ENCODE results near the gene IFI27L2. TPM values are rescaled to one million over a fixed set of nuclear protein-coding genes. Genes with fewer than 3 reads are reported as not detected.

The IFI27L2 gene
- total RNA-seq, 1 experiment from 2014 or later, result 4.7 TPM

GRCh38 chr14:94161981-94162380, 32.6 kb upstream of the IFI27L2 start:
- Mint-ChIP-seq H3K4me1 (ENCODE audit: low read depth, unreplicated experiment) (no peaks in the 10 kb centered on the region), H3K4me3 (ENCODE audit: unreplicated experiment) (no peak overlapping the region), H3K36me3 (ENCODE audit: insufficient read depth, unreplicated experiment) (no peaks in the 10 kb centered on the region), H3K27ac (ENCODE audit: unreplicated experiment) (no peak overlapping the region), H3K9me3 (ENCODE audit: unreplicated experiment) (no peaks in the 10 kb centered on the region), H3K27me3 (ENCODE audit: insufficient read depth, unreplicated experiment) (peaks cover 8% of the 10 kb centered on the region)
- ChIA-PET CTCF (no interaction called here), POLR2A (no interaction called here)
- H3K4me3 ChIP-seq (ENCODE audit: low read depth, low read length), result no peak overlapping the region
- intact Hi-C loops (cut with micrococcal nuclease; ENCODE audit: unreplicated experiment), result no loop called here
- no peaks in the 10 kb centered on the region for H3K9me3 ChIP-seq
- no peaks in the 10 kb centered on the region for H3K27me3 ChIP-seq (replicated peaks; ENCODE audit: control insufficient read depth, insufficient read depth, low read length)
- DNase-seq, result no peak
- H3K36me3 ChIP-seq (ENCODE audit: control insufficient read depth, insufficient read depth, low read length), result no peaks in the 10 kb centered on the region
- TF ChIP-seq CTCF (IDR thresholded peaks at IDR 0.05; ENCODE audit: insufficient read depth in 1 of 2, low read depth in 1 of 2, low read length in 1 of 2, severe bottlenecking in 1 of 2, unreplicated experiment in 1 of 2), result no peak
- no peaks in the 10 kb centered on the region for H3K4me1 ChIP-seq
- no TSS peak for BruUV-seq (replicated peaks)

DNA sequence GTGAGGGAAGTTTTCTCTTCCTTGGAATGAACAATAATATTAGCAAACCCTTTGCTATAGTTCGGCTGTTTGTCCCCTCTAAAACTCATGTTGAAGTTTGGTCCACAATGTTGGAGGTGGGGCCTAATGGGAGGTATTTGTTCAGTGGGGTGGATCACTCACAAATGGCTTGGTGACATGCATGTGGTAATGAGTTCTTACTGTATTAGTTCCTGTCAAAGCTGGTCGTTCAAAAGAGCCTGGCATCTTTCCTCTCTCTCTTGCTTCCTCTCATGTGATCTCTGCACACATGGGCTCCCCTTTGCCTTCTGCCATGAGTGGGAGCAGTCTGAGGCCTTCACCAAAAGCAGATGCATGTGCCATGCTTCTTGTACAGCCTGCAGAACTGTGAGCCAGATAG, 31.7 kb upstream of the IFI27L2 start:
- no peaks in the 10 kb centered on the region for H3K4me1 ChIP-seq
- intact Hi-C loops (cut with micrococcal nuclease; ENCODE audit: unreplicated experiment), result no loop called here
- H3K27ac Mint-ChIP-seq (ENCODE audit: unreplicated experiment), result no peak overlapping the region
- no TSS peak for BruUV-seq (replicated peaks)
- H3K36me3 Mint-ChIP-seq (ENCODE audit: insufficient read depth, unreplicated experiment), result no peaks in the 10 kb centered on the region
- H3K4me3 Mint-ChIP-seq (ENCODE audit: unreplicated experiment), result no peak overlapping the region
- H3K4me3 ChIP-seq (ENCODE audit: low read depth, low read length), result no peak overlapping the region
- CTCF ChIA-PET, result no interaction called here
- POLR2A ChIA-PET, result no interaction called here
- DNase-seq, result no peak
- no peaks in the 10 kb centered on the region for H3K27me3 ChIP-seq (replicated peaks; ENCODE audit: control insufficient read depth, insufficient read depth, low read length)
- no peaks in the 10 kb centered on the region for H3K36me3 ChIP-seq (ENCODE audit: control insufficient read depth, insufficient read depth, low read length)
- TF ChIP-seq CTCF (IDR thresholded peaks at IDR 0.05; ENCODE audit: insufficient read depth in 1 of 2, low read depth in 1 of 2, low read length in 1 of 2, severe bottlenecking in 1 of 2, unreplicated experiment in 1 of 2), result no peak
- no peaks in the 10 kb centered on the region for H3K9me3 Mint-ChIP-seq (ENCODE audit: unreplicated experiment)
- H3K4me1 Mint-ChIP-seq (ENCODE audit: low read depth, unreplicated experiment), result no peaks in the 10 kb centered on the region
- peaks cover 5% of the 10 kb centered on the region for H3K27me3 Mint-ChIP-seq (ENCODE audit: insufficient read depth, unreplicated experiment)
- H3K9me3 ChIP-seq, result no peaks in the 10 kb centered on the region

- Histone ChIP-seq H3K4me3 (ENCODE audit: low read depth, low read length) (no peak overlapping the region), H3K9me3 (0 out of 2 replicates have a peak, but pooled peaks cover 5% of the 10 kb centered on the region), H3K27me3 (replicated peaks; ENCODE audit: control insufficient read depth, insufficient read depth, low read length) (no peaks in the 10 kb centered on the region), H3K4me1 (no peaks in the 10 kb centered on the region), H3K36me3 (ENCODE audit: control insufficient read depth, insufficient read depth, low read length) (no peaks in the 10 kb centered on the region)
- ChIA-PET POLR2A (no interaction called here), CTCF (no interaction called here)
- Mint-ChIP-seq H3K27ac (ENCODE audit: unreplicated experiment) (no peak overlapping the region), H3K36me3 (ENCODE audit: insufficient read depth, unreplicated experiment) (no peaks in the 10 kb centered on the region), H3K4me3 (ENCODE audit: unreplicated experiment) (no peak overlapping the region), H3K27me3 (ENCODE audit: insufficient read depth, unreplicated experiment) (peaks cover 8% of the 10 kb centered on the region), H3K9me3 (ENCODE audit: unreplicated experiment) (no peaks in the 10 kb centered on the region), H3K4me1 (ENCODE audit: low read depth, unreplicated experiment) (no peaks in the 10 kb centered on the region)
- intact Hi-C loops (cut with micrococcal nuclease; ENCODE audit: unreplicated experiment), result no loop called here
- no peak for TF ChIP-seq CTCF (IDR thresholded peaks at IDR 0.05; ENCODE audit: insufficient read depth in 1 of 2, low read depth in 1 of 2, low read length in 1 of 2, severe bottlenecking in 1 of 2, unreplicated experiment in 1 of 2)
- no peak for DNase-seq
- no TSS peak for BruUV-seq (replicated peaks)
Measured at GRCh38 chr14:94158239-94158883, 29.0 kb upstream of the IFI27L2 start.
